ENCODE data around the gene DENND4B.
A peak's percentile ranks its signal among the peaks of the same experiment; 100 is the strongest.

Gene DENND4B

DNA sequence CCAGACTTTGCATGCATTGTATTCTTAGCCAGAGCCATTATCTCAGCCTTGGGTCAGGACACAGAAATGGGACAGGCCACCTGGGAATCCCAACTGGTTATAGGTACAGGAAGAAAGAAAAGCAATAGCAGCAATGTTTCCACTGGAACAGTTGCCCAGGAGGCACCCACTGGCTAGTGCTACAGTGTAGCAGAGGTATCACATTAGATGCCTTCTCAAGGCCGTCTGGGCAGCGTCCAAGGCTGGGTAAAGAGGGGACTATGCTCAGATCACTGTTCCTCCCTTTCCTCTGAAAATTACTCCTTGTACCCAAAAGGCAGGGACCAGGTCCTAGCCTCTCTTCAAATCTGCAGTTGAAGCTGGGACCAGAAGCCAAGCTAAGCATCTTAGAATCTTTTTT is 23.8 kb upstream of the DENND4B start:
- DNase-seq (ENCODE audit: extremely low read depth, insufficient read length): no peak
- TF ChIP-seq, protein P1, sequence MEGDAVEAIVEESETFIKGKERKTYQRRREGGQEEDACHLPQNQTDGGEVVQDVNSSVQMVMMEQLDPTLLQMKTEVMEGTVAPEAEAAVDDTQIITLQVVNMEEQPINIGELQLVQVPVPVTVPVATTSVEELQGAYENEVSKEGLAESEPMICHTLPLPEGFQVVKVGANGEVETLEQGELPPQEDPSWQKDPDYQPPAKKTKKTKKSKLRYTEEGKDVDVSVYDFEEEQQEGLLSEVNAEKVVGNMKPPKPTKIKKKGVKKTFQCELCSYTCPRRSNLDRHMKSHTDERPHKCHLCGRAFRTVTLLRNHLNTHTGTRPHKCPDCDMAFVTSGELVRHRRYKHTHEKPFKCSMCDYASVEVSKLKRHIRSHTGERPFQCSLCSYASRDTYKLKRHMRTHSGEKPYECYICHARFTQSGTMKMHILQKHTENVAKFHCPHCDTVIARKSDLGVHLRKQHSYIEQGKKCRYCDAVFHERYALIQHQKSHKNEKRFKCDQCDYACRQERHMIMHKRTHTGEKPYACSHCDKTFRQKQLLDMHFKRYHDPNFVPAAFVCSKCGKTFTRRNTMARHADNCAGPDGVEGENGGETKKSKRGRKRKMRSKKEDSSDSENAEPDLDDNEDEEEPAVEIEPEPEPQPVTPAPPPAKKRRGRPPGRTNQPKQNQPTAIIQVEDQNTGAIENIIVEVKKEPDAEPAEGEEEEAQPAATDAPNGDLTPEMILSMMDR (IDR thresholded peaks at IDR 0.05; ENCODE audit: insufficient read depth, low read length, poor library complexity, severe bottlenecking): no peak

DNA sequence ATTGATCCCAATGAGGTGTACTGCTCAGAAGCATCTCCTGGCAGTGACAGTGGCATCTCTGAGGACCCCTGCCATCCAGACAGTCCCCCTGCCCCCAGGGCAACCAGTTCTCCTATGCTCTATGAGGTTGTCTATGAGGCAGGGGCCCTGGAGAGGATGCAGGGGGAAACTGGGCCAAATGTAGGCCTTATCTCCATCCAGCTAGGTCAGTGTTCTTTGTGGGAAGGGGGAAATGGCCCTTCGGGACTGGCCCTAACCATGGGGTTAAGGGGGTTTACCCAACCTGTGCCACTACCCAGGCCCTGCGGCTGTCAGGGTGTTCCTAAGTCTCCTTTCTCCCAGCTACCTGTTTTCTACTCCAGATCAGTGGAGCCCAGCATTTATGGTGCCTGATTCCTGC is 22.5 kb upstream of the DENND4B start:
- TF ChIP-seq, protein P1 (IDR thresholded peaks at IDR 0.05; ENCODE audit: insufficient read depth, low read length, poor library complexity, severe bottlenecking): no peak
- DNase-seq (ENCODE audit: extremely low read depth, insufficient read length): no peak
- no peak overlapping the region; the same call in 1 of the 2 replicates for H3K4me3 ChIP-seq (replicated peaks; ENCODE audit: low read depth, low read length)
- H3K27me3 ChIP-seq (replicated peaks; ENCODE audit: control insufficient read depth, insufficient read depth, low read length): no peaks in the 10 kb centered on the region
- H3K36me3 ChIP-seq (ENCODE audit: control insufficient read depth, insufficient read depth, low read length): peaks cover 12% of the 10 kb centered on the region

More for the DNA sequence above, 23.8 kb upstream of the DENND4B start:
- Histone ChIP-seq H3K36me3 (ENCODE audit: control insufficient read depth, insufficient read depth, low read length) (peaks cover 21% of the 10 kb centered on the region), H3K4me3 (replicated peaks; ENCODE audit: low read depth, low read length) (no peak overlapping the region), H3K27me3 (replicated peaks; ENCODE audit: control insufficient read depth, insufficient read depth, low read length) (no peaks in the 10 kb centered on the region)

DNA sequence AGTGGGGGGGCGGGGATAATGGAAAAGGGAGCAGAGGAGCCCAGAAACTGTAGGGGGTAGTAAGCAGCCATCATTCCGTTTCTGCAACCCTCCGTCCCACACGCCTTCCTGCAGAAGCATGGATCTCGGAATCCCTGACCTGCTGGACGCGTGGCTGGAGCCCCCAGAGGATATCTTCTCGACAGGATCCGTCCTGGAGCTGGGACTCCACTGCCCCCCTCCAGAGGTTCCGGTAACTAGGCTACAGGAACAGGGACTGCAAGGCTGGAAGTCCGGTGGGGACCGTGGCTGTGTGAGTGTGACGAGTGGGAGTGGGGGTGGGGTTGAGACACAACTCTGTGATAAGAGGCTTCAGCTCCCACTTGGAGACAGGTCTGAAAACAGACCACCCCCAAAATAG is 21.9 kb upstream of the DENND4B start:
- TF ChIP-seq, protein P1 (IDR thresholded peaks at IDR 0.05; ENCODE audit: insufficient read depth, low read length, poor library complexity, severe bottlenecking): no peak
- Histone ChIP-seq H3K4me3 (replicated peaks; ENCODE audit: low read depth, low read length) (peak overlapping the region; percentile 64), H3K36me3 (ENCODE audit: control insufficient read depth, insufficient read depth, low read length) (peaks cover 7% of the 10 kb centered on the region), H3K27me3 (replicated peaks; ENCODE audit: control insufficient read depth, insufficient read depth, low read length) (no peaks in the 10 kb centered on the region)
- DNase-seq (ENCODE audit: extremely low read depth, insufficient read length): no peak

DNA sequence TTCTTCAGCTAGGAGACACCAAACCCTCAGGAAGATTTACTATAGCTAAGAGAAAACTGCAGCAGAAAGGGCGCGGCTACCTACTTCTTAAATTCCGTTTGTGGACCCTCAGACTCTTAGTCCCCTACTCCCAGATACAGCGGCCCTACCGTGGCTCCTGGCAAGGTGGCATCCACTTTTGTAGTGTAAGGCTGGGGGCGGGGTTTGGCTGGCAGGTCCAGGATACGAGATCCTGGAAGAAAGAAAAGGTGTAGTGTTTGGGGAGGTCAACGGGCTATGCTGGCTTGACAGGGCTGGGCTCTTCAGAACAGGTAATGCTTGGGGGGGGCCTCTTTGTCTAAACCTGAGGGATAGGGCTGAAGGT is 21.5 kb upstream of the DENND4B start:
- no peak for DNase-seq (ENCODE audit: extremely low read depth, insufficient read length)
- H3K36me3 ChIP-seq (ENCODE audit: control insufficient read depth, insufficient read depth, low read length): peaks cover 3% of the 10 kb centered on the region
- TF ChIP-seq, protein P1 (IDR thresholded peaks at IDR 0.05; ENCODE audit: insufficient read depth, low read length, poor library complexity, severe bottlenecking): no peak
- H3K4me3 ChIP-seq (replicated peaks; ENCODE audit: low read depth, low read length): peak overlapping the region; percentile 64
- no peaks in the 10 kb centered on the region for H3K27me3 ChIP-seq (replicated peaks; ENCODE audit: control insufficient read depth, insufficient read depth, low read length)

DNA sequence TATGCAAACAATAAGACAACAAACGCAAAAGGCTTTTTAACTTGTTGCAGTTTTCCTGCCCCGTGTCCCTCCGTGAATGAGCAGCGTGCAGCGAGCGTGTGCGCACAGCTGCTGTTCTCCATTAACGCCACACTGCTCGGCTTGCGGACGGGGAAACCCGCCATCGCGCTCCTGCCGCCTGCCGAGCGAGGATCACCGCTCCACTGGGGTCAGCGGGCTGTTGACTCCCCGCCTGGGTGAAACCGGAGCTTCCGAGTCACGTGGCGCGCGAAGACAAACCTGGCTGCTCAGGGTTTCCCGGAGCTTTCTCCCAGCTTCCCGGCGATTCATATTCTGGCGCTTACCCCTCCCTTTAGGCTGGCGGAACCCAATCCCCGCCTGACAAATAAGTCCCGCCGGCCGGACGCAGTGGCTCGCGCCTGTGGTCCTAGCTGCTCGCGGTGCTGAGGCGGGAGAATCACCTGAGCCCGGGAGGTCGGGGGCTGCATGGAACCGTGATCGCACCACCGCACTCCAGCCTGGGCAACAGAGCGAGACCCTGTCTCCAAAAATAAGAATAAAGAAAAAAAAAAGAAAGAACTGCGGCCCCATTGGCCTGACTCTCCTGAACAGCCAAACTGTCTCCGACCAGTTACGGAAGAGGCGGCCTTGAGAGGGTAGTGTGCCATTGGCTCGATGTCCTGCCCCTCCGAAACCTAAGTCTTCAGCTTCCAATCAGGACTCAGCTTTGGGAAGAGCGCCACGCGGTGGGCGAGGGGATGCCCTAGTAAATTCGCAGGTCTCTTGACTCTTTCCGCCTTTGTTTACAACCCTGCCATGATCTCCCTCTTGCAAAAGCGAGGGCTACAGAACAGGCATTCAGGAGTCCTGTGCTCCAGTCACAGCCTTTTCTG is 20.8 kb upstream of the DENND4B start, which contains the start of gene CREB3L4:
Gene CREB3L4, plus strand, starts transcription at position 796 of the 893 bp plus-strand sequence. CDS start 624 bp downstream, outside the sequence.
- Histone ChIP-seq H3K4me3 (replicated peaks; ENCODE audit: low read depth, low read length) (peak within 1 kb of the TSS; percentile 64), H3K36me3 (ENCODE audit: control insufficient read depth, insufficient read depth, low read length) (peaks cover under 1% of the 10 kb centered on the region), H3K27me3 (replicated peaks; ENCODE audit: control insufficient read depth, insufficient read depth, low read length) (no peaks in the 10 kb centered on the region)
- peak; percentile 89 for DNase-seq (ENCODE audit: extremely low read depth, insufficient read length)
- TF ChIP-seq, protein P1 (IDR thresholded peaks at IDR 0.05; ENCODE audit: insufficient read depth, low read length, poor library complexity, severe bottlenecking): peak; percentile 55
